Limb (tissue), 2 donors: ENCODE results near the gene PHF12.

ENCODE experiments used
- DNase-seq, 2 donors: peaks; one replicate each; pipeline ENCODE4 v3.0.0-alpha.2; 2016; ENCODE audit errors: extremely low spot score in 2 of 2

Gene PHF12

DNA sequence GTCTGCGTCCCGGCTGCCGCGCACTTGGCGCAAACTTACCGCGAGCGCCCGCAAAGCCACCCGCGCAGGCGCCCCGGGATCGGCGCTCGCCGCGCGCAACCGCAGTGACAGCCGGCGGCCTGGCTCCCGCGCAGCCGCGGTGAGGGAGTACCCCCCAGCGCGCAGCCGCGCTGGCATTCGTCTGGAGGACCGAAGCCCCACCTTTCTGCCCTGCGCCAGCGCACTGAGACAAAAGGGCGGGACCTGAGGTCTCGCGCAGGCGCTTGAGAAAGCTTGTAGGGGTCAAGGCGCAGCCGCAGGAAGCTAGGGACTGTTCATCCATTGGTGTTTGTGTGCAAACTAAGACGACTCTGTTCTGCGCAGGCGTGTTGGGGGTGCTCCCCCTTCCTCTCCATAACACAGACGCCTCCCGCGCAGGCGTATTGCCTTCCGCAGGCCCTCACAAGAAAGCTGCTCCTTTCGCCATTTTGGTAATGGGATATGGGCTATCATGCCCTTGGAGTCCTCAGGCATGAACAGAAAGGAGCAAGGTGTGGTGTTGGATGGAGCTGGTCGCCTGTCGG, at the start of gene PHF12:
Gene PHF12 (minus strand): TSS at position 91 of the 563 bp plus-strand sequence. CDS start 558 bp downstream, outside the sequence.
- DNase-seq: peak; percentile 98 to 100

DNA sequence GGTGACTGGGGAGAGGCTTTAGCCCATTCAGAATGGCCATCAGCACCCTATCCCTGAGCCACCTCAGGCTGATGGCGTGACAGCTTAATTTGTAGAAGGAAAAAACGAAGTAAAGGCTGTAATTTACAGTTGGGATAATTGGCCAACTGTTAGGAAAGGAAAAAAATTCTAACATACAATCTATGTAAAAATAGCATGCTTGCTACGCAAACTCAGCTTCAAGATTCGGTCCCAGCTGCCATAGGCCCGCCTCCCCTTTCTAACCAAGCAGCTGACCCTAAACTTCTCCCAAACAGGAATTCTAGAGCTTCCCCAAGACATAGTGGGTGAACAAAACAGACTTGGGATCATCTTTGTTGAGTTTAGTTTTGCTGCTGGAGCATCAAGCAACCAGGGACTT, 49.7 kb upstream of the PHF12 start:
- no peak for DNase-seq

DNA sequence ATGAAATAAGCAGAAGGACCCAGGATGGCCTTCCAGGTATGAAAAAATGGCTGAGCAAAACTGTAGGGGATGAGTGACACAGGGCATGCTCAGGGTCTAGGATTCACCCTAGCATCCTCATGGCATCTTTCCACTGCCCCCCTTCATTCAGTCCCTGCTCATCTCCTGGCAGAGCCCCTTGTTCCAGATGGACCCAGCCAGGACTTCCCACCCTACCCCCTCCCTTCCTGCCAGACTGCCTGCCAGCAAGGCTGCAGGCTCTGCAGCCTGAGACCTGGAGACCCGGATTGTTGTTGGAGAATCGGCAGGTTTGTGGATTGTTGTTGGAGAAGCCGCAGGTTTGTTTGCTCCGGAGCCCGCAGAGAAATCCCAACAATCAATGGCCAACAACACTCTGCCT, 47.9 kb upstream of the PHF12 start:
- DNase-seq: no peak

DNA sequence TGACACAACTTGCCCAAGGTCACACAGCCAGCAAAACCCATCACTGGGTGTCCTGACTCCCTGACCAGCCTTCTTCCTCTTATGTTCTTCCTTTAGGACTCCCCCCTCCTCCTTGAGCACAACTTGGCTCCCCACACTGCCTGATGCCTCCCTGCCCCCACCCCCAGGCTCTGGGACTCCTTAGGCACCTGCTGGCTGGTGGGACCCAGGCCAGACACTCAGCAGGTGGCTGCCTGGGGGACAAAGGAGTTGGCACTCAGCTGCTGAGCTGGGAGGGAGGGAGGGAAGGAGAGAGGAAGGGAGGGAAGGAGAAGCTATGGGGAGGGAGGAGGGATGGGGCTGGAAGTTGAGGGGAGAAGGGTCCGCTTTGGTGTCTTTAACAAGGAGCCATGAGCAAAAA, 46.5 kb upstream of the PHF12 start:
- DNase-seq: peak in 1 of 2 donors; percentile 59

DNA sequence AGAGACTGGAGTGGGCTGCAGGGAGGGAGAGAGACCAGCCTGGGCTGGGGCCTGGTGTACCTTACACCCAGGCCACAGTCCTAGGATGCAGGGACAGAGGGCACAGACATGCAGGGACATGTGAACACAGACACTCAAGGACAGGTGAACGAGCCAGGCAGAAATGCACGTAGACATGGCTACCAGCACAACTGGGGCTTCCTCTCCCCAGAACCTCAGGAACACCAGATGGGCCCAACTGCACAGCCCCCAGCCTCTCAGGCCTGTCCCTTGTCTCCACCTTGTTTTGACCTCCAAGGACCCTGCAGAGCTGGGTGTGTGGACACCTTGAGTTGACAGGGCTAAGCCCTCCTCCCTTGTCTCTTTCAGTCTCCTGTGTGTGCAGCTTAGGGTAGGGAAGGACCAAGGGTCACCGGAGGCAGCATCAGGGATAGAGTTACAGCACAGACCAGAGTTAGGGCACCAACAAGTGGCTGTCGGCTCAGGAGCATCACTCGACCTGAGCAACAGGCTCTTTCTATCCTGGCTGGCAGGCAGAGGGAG, 45.3 kb upstream of the PHF12 start:
- DNase-seq: no peak

DNA sequence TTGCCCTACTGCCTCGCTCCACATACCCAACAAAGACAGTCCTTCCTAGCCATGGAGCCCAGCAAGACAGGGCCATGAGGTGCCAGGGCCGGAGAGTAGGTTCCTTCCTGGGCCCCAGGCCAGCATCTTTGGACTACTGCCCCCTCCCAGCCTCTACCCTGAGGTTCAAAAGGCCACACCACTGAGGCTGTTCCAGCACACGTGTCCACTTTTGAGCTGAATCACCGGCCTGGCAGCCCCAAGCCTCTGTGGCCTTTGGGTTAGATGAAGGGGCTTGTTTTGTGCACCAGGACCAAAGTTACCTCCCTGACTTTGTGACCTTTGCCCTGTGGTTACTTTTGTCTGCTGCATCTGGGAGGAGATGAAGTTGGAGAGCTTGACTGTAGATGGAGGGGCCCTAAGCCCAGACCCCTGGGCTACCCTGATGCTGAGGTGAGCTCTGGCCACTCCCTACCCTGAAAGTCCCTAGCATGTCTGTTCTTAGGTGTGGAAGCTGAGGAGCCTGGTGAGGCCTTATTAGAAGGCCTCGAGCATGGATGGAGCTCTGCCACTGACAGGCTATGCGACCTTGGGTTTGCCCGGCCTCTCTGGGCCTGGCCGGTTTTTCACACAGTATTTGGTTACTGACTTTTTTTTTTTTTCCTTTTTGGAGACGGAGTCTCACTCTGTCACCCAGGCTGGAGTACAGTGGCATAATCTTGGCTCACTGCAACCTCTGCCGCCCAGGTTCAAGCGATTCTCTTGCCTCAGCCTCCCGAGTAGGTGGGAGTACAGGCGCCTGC, 42.5 kb upstream of the PHF12 start:
- DNase-seq: no peak

DNA sequence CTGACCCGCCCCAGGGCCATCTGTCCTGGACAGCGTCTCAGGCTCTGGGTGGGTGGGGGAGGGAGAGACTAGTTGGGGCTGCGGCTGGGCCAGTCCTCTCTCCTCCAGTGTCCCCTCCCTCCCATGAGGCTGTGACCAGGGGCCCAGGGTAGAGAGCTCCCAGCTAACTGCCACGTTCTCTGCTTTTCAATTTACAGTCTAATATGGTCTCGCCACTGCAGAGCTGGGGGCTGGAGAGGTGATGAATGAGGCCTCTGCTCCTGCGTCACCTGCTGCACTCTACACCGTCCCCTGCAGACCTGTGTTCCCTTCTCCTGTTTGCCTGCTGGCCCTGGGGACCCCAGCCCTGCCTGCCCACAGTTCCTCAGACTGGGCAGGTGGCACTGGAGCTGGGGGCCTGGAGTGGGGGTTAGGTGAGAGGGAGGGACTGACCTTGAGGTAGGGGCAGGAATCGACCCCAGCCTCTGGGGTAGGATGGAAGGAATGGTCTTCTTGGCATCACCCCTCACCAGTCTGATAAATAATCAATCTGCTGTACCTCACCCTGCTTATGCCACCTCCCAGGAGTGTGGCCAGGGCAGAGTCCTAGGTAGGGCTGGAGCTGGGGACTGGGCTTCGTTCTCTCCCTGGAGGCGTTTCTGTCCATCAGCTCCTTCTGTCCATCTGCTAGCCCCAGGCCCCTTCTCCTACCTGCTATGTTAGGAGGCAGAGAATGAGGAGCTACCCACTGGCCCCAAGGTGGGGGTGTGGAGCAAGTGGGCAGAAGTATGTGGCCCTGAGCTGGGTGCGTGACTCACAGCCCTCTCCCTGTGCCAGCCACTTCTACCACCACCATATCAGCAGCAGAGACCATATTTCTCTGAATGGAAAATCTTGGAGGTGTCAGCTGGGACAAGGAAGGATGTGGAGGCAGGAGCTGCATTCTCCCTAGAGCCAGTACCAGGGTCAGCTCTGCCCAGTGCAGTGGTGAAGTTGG, 41.6 kb upstream of the PHF12 start:
- no peak for DNase-seq

DNA sequence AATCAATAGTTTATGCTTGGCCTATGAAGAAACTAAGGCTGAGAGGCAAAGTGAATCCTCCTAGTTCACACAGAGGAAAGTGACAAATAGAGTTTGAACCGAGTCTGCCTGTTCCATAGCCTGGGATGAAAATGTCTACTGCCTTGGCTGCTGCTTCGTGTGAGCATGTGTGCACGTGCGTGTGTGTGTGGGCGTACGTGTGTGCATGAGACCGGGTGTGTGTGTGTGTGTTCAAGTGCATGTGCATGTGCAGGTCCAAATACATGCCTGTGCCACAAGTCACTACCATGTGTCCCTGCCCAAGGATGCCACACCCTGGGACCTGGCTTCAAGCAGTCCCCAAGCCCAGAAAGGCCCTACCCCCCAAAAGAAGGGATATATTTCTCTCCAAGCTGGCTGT, 40.9 kb upstream of the PHF12 start:
- no peak for DNase-seq

DNA sequence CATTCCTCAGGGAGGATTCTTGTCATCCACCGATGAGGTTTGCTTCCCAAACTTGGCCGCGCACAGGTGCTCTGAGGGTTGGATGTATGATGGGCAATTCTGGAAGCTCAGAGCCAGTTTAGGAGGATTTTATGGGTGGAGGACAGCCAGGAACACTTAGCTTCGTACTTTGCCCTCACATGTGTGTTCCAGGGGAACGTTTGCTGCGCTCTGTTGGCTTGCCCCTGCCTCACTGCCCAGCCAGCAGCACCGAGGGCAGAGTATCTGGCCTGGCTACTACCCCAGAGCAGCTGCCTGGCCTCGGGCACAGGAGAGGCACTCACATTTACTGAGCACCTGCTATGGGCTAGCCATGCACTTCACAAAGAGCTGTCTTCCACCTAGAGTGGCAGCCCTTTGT, 40.5 kb upstream of the PHF12 start:
- no peak for DNase-seq

DNA sequence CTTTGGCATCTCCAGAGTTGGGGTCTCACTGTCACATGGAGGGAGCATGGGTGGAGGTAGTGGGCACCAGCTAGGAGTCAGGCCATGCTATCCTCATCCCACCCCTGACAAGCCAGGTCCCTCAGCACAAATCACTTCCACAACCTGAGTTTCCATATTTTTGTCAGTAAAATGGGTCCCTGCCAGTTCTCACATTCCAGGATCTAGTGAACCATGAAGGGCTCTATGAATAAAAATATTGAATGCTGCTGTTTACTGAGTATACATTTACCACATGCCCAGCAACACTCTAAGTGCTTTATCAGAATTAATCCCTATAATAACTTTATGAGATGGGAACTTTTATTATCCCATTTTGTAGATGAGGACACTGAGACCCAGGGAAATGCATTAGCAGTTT, 37.7 kb upstream of the PHF12 start:
- DNase-seq: no peak

DNA sequence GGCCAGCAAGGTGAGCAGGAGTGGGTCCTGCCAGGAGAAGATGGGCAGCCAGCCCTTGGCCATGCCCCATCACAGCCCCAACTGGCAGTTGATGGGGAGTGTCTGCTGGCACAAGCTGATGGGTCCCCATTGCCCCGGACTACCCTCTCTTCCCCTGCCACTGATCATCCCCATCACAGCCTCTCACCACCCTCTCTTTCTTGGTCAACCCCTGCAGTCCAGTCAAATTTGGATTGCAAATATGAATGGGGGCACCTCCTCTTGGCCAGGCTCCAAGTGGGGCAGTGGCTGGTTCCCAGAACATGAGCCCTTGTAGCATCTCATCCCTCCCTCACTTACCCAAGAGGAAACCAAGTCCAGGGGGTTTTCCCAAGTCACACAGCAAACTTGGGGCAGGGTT, 37.2 kb upstream of the PHF12 start:
- no peak for DNase-seq

DNA sequence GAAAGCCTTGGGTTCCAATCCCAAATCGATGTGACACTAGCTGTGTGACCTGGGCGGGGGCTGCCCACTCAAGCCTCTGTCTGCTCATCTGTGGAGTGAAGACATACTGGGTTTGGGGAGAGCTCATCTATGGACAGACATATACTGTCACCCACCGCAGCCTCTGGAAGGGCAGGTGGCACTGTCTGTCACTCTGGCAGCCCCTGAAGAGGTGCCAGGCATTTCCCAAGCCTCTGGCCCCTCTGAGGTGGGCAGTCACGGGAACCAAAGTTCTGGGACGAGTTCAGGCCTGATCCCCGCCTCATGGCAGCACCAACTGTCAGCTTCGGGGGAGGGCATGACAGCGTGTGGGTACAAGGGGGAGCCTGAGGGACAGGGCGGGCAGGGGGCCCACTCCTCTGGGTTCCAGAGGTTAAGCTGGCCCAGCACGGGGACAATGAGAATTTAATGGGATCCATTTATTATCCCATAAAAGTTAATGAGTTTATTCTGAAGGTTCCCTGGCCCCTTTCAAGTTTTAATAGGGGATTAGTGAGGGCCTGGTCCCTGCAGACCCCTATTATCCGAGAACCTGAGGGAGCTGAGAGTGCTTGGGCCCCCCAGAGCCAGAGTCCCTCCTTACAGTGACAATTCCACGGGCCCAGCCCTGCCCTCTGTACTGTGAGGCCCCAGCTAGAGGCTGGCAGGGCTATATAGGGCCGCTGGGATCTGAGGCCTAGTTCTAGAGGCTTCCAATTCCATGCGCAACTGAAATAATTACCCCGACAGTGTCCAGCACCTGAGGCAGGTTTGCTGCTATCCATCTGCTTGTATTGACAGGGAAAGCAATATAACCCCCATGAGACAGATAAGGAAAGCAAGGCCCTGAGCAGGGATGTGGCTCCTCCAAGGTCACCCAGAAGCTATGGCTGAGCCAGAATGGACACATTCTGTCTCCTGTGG, 35.7 kb upstream of the PHF12 start:
- DNase-seq: no peak

DNA sequence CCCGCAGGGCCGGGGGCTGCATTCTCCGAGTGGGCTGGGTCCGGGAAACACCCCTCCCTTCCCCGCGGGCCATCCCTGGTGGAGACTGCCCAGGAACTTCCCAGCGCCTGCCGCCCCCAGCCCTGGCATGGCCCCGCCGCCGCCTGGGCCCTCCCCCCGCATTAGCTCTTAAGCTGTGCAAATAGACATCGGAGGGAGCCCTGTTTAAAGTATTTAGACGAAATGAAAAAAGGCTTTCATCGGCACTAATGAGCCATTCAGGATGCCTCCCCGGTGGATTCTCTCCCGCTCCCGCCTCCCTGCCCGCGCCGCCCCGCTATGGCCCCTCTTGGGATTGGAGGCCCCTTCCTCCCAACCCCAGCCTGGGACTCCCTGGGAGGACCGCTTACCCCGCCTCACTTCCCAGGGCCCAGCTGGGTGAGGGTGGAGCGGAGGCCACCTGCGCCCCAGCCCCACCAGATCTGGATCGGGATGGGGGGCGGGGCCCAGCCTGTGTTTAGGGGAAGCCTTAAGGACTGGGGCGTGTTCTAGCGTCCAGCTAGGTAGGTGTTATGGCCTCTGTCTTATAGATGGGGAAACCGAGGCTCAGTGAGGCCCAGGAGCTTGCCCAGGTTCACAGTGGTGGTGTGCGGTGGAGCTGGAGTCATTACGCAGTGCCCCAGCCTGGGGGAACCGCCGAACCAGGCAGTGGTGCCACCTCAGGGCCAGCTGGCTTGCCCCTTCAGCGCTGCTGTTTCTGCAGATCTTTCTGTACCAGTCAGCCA, 34.8 kb upstream of the PHF12 start:
- DNase-seq: peak in 1 of 2 donors; percentile 61

DNA sequence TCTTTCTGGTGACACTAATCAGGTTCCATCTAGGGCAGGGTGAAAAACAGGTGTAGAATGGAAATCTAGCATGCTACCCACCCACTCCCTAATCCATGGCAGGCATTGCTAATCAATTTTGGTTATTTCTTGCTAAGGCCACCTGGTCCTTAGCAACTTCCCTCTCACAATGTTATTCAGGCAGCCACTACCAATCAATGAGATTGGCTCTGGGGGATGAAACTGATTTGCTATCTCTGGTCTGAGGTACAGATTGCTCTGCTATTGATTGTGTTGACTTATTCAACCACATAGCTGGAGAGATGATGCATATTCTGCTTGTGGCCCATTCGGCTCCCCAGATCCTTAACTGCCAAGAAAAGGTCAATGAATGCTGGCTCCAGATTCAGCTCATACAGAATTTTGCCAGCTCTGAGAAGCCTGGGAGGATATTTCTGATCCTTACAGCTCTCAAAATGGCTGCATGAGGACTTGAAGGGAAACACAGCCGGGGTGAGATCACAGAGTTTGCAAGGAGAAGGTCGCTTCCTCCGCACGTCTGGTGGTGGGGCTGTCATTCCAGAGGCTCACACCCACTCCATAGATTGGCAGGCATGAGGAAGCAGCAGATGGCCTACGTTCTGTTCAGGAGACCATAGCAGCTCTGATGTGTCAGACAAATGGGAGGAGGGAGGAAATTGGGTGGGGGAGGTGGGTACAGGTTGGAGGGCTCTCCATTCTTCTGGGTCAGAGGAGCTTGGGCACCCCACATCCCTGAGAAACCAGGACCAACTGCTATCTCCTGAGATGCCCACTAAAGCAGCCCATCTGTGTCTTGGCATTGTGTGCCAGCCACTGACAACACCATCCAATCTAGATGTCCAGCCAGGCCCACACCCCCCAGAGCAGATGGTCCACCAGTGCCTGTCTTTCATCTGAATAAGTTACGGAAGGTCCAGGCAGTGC, 32.2 kb upstream of the PHF12 start:
- no peak for DNase-seq

DNA sequence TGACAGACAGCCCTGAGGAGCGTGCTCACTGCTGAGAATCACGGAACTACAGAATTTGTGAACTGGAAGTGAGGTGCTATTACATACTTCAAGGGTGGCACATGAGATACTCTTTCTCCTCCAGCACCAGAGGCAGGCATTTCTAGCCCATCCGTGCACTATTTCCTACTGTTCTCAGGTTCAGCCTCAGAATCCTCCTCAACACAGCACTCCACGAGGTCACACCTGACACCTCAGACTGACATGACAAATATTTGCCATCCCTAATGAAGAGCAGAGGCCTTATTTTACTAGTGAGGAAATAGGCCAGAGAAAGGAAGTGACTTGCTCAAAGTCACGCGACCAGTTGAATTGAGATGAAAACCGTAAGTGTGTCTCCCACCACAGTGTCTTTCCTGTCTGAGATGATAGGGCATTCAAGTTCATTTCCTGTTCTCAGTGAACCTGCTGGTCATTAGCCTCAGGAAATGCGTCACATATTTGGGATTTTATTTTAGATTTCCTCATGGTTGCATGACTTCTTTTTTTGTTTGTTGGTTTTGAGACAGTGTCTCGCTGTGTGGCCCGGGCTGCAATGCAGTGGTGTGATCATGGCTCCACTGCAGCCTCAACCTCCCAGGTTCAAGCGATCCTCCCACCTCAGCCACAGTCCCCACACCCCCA, 30.9 kb upstream of the PHF12 start:
- DNase-seq: no peak

DNA sequence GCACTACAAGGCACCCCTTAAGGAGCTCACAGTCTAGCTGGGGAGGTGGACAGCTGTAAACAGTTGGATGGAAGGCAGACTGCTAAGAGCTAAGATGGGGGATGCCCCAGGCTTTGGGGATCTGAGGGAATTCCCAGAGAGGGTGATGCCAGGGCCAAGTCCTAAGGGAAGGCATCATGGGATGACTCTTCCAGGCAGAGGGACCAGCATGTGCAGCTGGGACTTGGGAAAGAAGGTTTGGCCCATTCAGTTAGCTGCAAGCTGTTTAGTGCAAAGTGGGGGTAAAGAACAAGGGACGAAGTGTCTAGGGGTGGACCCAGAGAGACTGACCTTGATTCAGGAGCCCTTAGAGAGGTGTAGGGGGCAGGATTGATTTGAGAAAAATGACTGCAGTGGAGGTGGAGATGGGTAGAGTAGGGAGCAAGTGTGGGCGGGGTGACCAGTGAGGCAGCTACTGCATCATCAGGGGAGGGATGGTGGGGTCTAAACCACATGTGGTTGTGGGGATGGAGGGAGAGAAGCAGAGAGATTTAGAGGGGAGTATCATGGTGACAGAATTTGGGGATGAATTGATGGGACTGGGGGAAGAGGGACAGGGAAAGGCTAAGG, 27.1 kb upstream of the PHF12 start:
- DNase-seq: no peak

DNA sequence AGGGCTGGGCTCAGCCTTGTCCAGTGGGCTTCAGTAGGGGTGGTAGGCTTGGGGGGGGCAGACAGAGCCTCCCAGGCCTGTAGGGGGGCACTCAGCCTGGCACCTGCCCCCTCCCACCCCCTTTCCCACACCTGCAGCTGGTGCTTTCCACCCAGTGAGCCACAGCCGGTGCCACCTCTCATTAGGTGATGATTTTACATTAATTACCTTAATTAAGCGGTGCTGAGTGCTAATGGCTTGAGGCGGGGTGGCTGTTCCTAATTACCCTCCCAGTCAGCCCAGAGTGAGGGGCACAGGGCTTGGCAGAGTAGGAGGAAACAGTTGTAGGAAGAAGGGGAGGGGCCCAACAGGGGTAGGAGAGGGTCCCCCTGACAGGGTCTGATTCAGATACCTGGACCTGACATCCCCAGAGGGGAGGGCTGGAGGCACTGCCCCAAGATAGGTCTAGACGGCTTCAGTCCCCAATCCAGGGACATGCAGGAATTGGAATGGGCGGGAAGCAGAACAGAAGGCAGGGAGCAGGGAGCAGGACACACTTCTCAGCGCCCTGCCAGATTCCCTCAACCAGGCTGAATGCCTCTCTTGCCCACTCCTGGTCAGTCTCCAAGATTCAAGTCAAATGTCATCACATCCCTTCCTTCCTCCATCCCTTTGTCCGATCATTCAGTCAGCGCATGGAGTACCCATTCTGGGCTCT, 26.5 kb upstream of the PHF12 start:
- no peak for DNase-seq
